Measurements from ENCODE around the gene TBK1.

- no peak for TF ChIP-seq CTCF (conservative IDR thresholded peaks at IDR 0.05 in 1 of 2, IDR thresholded peaks at IDR 0.05 in 1 of 2; ENCODE audit: extremely low read depth in 1 of 2, insufficient read depth in 1 of 2, low read depth in 1 of 2, low read length in 2 of 2)
- no peak for TF ChIP-seq EZH2 (IDR thresholded peaks at IDR 0.05; ENCODE audit: borderline replicate concordance, low read length)
Measured at GRCh38 chr12:64407342-64408223, 44.3 kb upstream of the TBK1 start.
